PC-9 (cell line): ENCODE results near the gene IWS1. TPM values are rescaled to one million over a fixed set of nuclear protein-coding genes. Genes with fewer than 3 reads are reported as not detected.
"Not testable (repeated sequence)": the region's sequence is repeated elsewhere in the genome, so short reads cannot be mapped to it uniquely, and the experiment has no call there.

Experiments used
- BruUV-seq: library from RNA; stranded (reverse); fragments of 400-500 nt; replicated peaks from 2 replicates; lab custom pipeline; 2021; lab: Mats Ljungman, UMichigan
- CTCF ChIA-PET: fragments of 300-600 bp; sonication (Branson Sonifier 250); formaldehyde crosslinking; loops from one replicate; lab custom pipeline; 2022; ENCODE audit warnings: antibody characterized with exemption; lab: Charles Lee
- POLR2A ChIA-PET: fragments of 300-600 bp; sonication (Branson Sonifier 250); formaldehyde crosslinking; loops from one replicate; lab custom pipeline; 2022; ENCODE audit warnings: antibody characterized with exemption; ENCODE audit not compliant: unreplicated experiment; lab: Charles Lee
- DNase-seq, 2 experiments: peaks; one replicate each; pipeline versions ENCODE4 v3.0.0 to v3.0.0-alpha.2; 2015 to 2022; ENCODE audit warnings: mixed read lengths in 1 of 2
- H2AFZ ChIP-seq: fragments of 200-600 bp; sonication (generic); 2 replicates; pipeline ENCODE4 v1.8.1; 2017; ENCODE audit warnings: antibody characterized with exemption
- H3F3A ChIP-seq: fragments of 200-600 bp; sonication (generic); 2 replicates; pipeline ENCODE4 v1.8.1; 2017; ENCODE audit warnings: antibody characterized with exemption, mild to moderate bottlenecking, low read depth; ENCODE audit not compliant: insufficient read depth
- H3K27ac ChIP-seq: fragments of 200-600 bp; sonication (generic); 2 replicates; pipeline ENCODE4 v1.6.1; 2016; ENCODE audit warnings: mixed run types
- H3K27me3 ChIP-seq: fragments of 200-600 bp; sonication (generic); 2 replicates; pipeline ENCODE4 v1.6.1; 2016; ENCODE audit warnings: low read depth, mixed run types; ENCODE audit not compliant: insufficient read depth
- H3K36me3 ChIP-seq: fragments of 200-600 bp; sonication (generic); 2 replicates; pipeline ENCODE4 v1.6.1; 2016; ENCODE audit warnings: low read depth, mixed run types
- H3K4me1 ChIP-seq: fragments of 200-600 bp; sonication (generic); replicated peaks from 2 replicates; pipeline ENCODE4 v1.6.1; 2016; ENCODE audit warnings: mixed run types; ENCODE audit not compliant: insufficient read depth
- H3K4me2 ChIP-seq: fragments of 200-600 bp; sonication (generic); 2 replicates; pipeline ENCODE4 v1.6.1; 2017; ENCODE audit warnings: mixed run types
- H3K4me3 ChIP-seq: fragments of 200-600 bp; sonication (generic); 2 replicates; pipeline ENCODE4 v1.6.1; 2016; ENCODE audit warnings: mixed run types
- H3K79me2 ChIP-seq: fragments of 200-600 bp; sonication (generic); 2 replicates; pipeline ENCODE4 v1.6.1; 2017; ENCODE audit warnings: low read depth, mixed run types
- H3K9me2 ChIP-seq: fragments of 200-600 bp; sonication (generic); 2 replicates; pipeline ENCODE4 v1.8.1; 2017; ENCODE audit warnings: mild to moderate bottlenecking; ENCODE audit not compliant: insufficient read depth
- H3K9me3 ChIP-seq: fragments of 200-600 bp; sonication (generic); 2 replicates; pipeline ENCODE4 v1.8.1; 2016; ENCODE audit warnings: low read depth; ENCODE audit not compliant: insufficient read depth
- H4K20me1 ChIP-seq: fragments of 200-600 bp; sonication (generic); 2 replicates; pipeline ENCODE4 v1.8.1; 2017; ENCODE audit not compliant: insufficient read depth
- CTCF ChIP-seq: fragments of 200-600 bp; sonication (generic); conservative IDR thresholded peaks from 2 replicates; pipeline ENCODE4 v1.6.1; 2017; ENCODE audit warnings: mixed run types, antibody characterized with exemption, mild to moderate bottlenecking, moderate library complexity
- EZH2 ChIP-seq: fragments of 200-600 bp; sonication (generic); IDR thresholded peaks from 2 replicates; pipeline ENCODE4 v1.8.0; 2017; ENCODE audit warnings: antibody characterized with exemption, low read depth
- intact Hi-C: fragments of 100-400 bp; cut with micrococcal nuclease; formaldehyde crosslinking; loops from one replicate; pipeline ENCODE4 v1.10.0; 2022; ENCODE audit not compliant: unreplicated experiment
- total RNA-seq: library from RNA; stranded (reverse); gene quantifications from 2 replicates; pipeline ENCODE4 v1.2.3, GENCODE V29; 2021

IWS1 gene
- total RNA-seq, 1 experiment from 2014 or later, result 47.3 TPM

DNA sequence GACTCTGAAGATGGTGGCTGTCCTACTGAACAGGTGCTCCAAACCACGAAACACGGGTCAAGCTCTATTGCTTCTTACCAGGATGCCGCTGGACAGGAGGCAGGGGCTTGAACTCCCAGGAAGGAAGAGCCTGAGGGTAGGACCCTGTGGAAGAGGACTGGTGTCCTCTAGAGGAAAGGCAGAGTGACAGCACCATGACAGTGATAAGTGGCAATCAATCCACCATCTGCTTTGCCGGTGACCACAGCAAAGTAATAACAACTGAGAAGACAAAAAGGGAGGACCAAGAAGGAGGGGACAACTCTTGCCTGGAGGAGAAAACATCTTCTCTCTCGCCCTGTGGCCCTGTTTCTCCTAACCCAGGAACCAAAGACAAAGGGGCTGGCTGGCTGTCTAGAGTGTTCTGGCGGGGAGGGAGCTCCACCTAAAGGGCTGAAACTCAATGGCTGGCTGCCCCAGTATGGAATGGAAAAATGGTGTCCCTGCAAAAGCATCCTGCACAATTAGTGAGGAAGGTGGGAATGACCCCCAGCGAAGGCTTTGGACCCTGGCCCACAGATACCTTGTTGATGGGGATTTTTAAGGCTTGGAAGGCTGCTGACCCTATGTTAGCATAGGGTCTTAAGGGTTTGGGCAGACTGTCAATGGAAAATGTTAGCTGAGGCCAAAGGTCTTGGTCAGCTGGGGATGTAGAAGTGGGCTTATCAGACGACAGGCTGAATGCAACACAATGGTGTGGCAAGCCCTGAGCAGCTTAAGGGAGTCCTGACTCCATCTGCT lies 72.7 kb downstream of the IWS1 start:
- no peak overlapping the region for H2AFZ ChIP-seq

GRCh38 chr2:127453013-127453391 lies 73.3 kb downstream of the IWS1 start:
- no peaks in the 10 kb centered on the region for H3K36me3 ChIP-seq
- no peak overlapping the region for H3K27ac ChIP-seq
- no peak overlapping the region for H2AFZ ChIP-seq
- DNase-seq, result no peak
- no peak overlapping the region for H3K4me3 ChIP-seq
- no peaks in the 10 kb centered on the region for H3K4me1 ChIP-seq
- TF ChIP-seq EZH2 (no peak), CTCF (no peak)
- intact Hi-C loops, result no loop called here
- H3F3A ChIP-seq, result no peaks in the 10 kb centered on the region
- H4K20me1 ChIP-seq, result no peaks in the 10 kb centered on the region
- H3K9me3 ChIP-seq, result no peaks in the 10 kb centered on the region
- H3K4me2 ChIP-seq, result no peak overlapping the region
- H3K9me2 ChIP-seq, result 0 out of 2 replicates have a peak, but pooled peaks cover 5% of the 10 kb centered on the region
- no peaks in the 10 kb centered on the region for H3K79me2 ChIP-seq
- POLR2A ChIA-PET, result no interaction called here
- CTCF ChIA-PET, result interaction anchor here (1.2 kb wide), 1 partner anchor 255 kb away, joined by 4 read pairs; no protein-coding TSS in a partner anchor
- no TSS peak for BruUV-seq
- H3K27me3 ChIP-seq, result no peaks in the 10 kb centered on the region

More for the DNA sequence above, 72.7 kb downstream of the IWS1 start:
- intact Hi-C loops, result no loop called here
- Histone ChIP-seq H3K4me1 (no peaks in the 10 kb centered on the region), H3K27ac (no peak overlapping the region), H3K9me3 (no peaks in the 10 kb centered on the region), H3K27me3 (no peaks in the 10 kb centered on the region), H3F3A (no peaks in the 10 kb centered on the region), H3K4me3 (no peak overlapping the region), H3K36me3 (no peaks in the 10 kb centered on the region), H3K4me2 (no peak overlapping the region), H3K9me2 (0 out of 2 replicates have a peak, but pooled peaks cover 5% of the 10 kb centered on the region), H3K79me2 (no peaks in the 10 kb centered on the region), H4K20me1 (no peaks in the 10 kb centered on the region)
- BruUV-seq, result no TSS peak
- ChIA-PET POLR2A (no interaction called here), CTCF (interaction anchor here (1.2 kb wide), 1 partner anchor 256 kb away, joined by 4 read pairs; no protein-coding TSS in a partner anchor)
- TF ChIP-seq EZH2, result no peak
- 0 out of 2 replicates have a peak, but pooled peaks have one; percentile 33 for TF ChIP-seq CTCF
- DNase-seq, result peak in 1 of 2 experiments; percentile 13

DNA sequence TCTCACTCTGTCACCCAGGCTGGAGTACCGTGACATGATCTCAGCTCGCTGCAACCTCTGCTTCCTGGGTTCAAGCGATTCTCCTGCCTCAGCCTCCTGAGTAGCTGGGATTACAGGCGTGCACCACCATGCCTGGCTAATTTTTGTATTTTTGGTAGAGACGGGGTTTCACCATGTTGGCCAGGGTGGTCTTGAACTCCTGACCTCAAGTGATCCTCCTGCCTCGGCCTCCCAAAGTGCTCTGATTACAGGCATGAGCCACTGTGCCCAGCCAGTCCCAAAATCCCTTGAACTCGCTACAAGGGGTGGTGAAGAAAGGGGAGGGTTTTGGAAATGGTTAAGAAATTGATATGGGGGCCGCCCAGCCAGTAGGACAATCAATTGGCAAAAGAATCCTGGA lies 73.9 kb downstream of the IWS1 start:
- BruUV-seq, POLR2A ChIA-PET: not testable (repeated sequence)

More for the DNA sequence above, 73.9 kb downstream of the IWS1 start:
- H2AFZ ChIP-seq, H3K9me3 ChIP-seq, H3F3A ChIP-seq, H3K79me2 ChIP-seq, H3K9me2 ChIP-seq, H3K4me2 ChIP-seq, H3K4me3 ChIP-seq, H3K27me3 ChIP-seq, H4K20me1 ChIP-seq, H3K36me3 ChIP-seq, intact Hi-C loops, DNase-seq, H3K27ac ChIP-seq, CTCF ChIA-PET, H3K4me1 ChIP-seq: not testable (repeated sequence)
